MG63 (cell line): Measurements from ENCODE around the gene RBCK1. TPM values are rescaled to one million over a fixed set of nuclear protein-coding genes. Genes with fewer than 3 reads are reported as not detected.
"Not testable (repeated sequence)": the region's sequence is repeated elsewhere in the genome, so short reads cannot be mapped to it uniquely, and the experiment has no call there.

Source experiments
- DNase-seq: peaks from one replicate; pipeline ENCODE4 v3.0.0-alpha.2; 2020
- H3K27me3 ChIP-seq: fragments of 250-450 bp; sonication (Bioruptor Pico); 2 replicates; pipeline ENCODE4 v1.5.1; 2020; ENCODE audit warnings: mild to moderate bottlenecking, moderate library complexity
- H3K36me3 ChIP-seq: fragments of 250-450 bp; sonication (Bioruptor Pico); 2 replicates; pipeline ENCODE4 v1.5.1; 2020; ENCODE audit warnings: mild to moderate bottlenecking, moderate library complexity
- H3K4me3 ChIP-seq: fragments of 250-450 bp; sonication (Bioruptor Pico); 2 replicates; pipeline ENCODE4 v1.5.1; 2020; ENCODE audit warnings: mild to moderate bottlenecking, moderate library complexity
- H3K9me3 ChIP-seq: fragments of 250-450 bp; sonication (Bioruptor Pico); 2 replicates; pipeline ENCODE4 v1.5.1; 2020; ENCODE audit warnings: mild to moderate bottlenecking, moderate library complexity
- total RNA-seq: library from RNA; depleted of rRNA; stranded (reverse); fragments of >200 nt; shearing (Covaris generic); gene quantifications from 2 replicates; pipeline ENCODE4 v1.2.3, GENCODE V29; 2014; ENCODE audit warnings: low replicate concordance

Gene RBCK1
- total RNA-seq, 1 experiment from 2014 or later: 68.7 TPM

DNA sequence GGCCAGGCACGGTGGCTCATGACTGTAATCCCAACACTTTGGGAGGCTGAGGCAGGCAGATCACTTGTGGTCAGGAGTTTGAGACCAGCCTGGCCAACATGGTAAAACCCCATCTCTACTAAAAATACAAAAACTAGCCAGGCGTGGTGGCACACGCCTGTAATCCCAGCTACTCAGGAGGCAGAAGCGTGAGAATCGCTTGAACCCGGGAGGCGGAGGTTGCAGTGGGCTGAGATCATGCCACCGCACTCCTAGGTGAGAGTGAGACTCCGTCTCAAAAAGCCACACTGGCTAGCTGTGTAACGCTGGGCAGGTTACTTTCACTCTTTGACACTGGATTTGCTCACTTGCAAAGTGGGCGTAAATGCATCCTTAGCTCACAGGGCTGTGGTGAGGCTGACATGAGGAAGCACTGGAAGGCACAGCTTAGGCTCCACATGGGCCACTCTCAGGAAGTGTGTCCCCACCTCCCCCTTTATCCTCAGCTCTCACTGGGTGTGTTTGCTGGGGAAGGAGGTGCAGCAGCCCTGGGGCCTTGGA, 35.5 kb upstream of the RBCK1 start:
- not testable (repeated sequence) for H3K36me3 ChIP-seq, H3K4me3 ChIP-seq, DNase-seq, H3K9me3 ChIP-seq, H3K27me3 ChIP-seq

- no peak overlapping the region for H3K4me3 ChIP-seq
- no peaks in the 10 kb centered on the region for H3K9me3 ChIP-seq
- no peaks in the 10 kb centered on the region for H3K36me3 ChIP-seq
- DNase-seq: peak; percentile 15
- H3K27me3 ChIP-seq: no peaks in the 10 kb centered on the region
Observed at GRCh38 chr20:373171-373890, 34.8 kb upstream of the RBCK1 start.

GRCh38 chr20:375265-375889, 32.7 kb upstream of the RBCK1 start:
- no peaks in the 10 kb centered on the region for H3K9me3 ChIP-seq
- no peaks in the 10 kb centered on the region for H3K36me3 ChIP-seq
- DNase-seq: no peak
- H3K27me3 ChIP-seq: no peaks in the 10 kb centered on the region
- H3K4me3 ChIP-seq: no peak overlapping the region

GRCh38 chr20:376089-376488, 32.0 kb upstream of the RBCK1 start:
- no peaks in the 10 kb centered on the region for H3K27me3 ChIP-seq
- H3K4me3 ChIP-seq: no peak overlapping the region
- no peak for DNase-seq
- no peaks in the 10 kb centered on the region for H3K36me3 ChIP-seq
- no peaks in the 10 kb centered on the region for H3K9me3 ChIP-seq

GRCh38 chr20:376750-377149, 31.3 kb upstream of the RBCK1 start:
- no peaks in the 10 kb centered on the region for H3K27me3 ChIP-seq
- DNase-seq: no peak
- H3K9me3 ChIP-seq: no peaks in the 10 kb centered on the region
- no peak overlapping the region for H3K4me3 ChIP-seq
- H3K36me3 ChIP-seq: no peaks in the 10 kb centered on the region

DNA sequence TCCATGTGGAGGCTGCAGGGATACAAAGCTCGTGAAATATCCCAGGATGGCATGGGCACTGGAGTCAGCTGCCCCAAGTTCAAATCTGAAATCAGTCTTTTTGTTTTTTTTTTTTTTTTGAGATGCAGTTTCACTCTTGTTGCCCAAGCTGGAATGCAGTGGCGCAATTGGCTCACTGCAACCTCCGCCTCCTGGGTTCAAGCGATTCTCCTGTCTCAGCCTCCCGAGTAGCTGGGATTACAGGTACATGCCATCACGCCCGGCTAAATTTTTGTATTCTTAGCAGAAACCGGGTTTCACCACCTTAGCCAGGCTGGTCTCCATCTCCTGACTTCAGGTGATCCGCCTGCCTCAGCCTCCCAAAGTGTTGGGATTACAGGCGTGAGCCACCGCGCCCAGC, 30.5 kb upstream of the RBCK1 start:
- H3K27me3 ChIP-seq, DNase-seq, H3K9me3 ChIP-seq, H3K4me3 ChIP-seq, H3K36me3 ChIP-seq: not testable (repeated sequence)

DNA sequence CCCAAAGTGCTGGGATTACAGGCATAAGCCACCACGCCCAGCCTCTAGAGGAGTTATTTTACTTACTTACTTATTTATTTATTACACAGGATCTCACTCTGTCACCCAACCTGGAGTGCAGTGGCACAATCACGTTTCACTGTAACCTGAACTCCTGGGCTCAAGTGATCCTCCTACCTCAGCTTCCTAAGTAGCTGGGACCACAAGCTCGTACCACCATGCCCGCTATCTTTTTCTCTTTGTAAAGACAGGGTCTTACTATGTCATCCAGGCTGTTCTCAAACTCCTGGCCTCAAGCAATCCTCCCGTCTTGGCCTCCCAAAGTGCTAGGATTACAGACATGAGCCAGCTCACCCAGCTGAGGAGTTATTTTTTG, 29.1 kb upstream of the RBCK1 start:
- no peaks in the 10 kb centered on the region for H3K9me3 ChIP-seq
- no peaks in the 10 kb centered on the region for H3K36me3 ChIP-seq
- H3K27me3 ChIP-seq: no peaks in the 10 kb centered on the region
- DNase-seq: no peak
- no peak overlapping the region for H3K4me3 ChIP-seq

DNA sequence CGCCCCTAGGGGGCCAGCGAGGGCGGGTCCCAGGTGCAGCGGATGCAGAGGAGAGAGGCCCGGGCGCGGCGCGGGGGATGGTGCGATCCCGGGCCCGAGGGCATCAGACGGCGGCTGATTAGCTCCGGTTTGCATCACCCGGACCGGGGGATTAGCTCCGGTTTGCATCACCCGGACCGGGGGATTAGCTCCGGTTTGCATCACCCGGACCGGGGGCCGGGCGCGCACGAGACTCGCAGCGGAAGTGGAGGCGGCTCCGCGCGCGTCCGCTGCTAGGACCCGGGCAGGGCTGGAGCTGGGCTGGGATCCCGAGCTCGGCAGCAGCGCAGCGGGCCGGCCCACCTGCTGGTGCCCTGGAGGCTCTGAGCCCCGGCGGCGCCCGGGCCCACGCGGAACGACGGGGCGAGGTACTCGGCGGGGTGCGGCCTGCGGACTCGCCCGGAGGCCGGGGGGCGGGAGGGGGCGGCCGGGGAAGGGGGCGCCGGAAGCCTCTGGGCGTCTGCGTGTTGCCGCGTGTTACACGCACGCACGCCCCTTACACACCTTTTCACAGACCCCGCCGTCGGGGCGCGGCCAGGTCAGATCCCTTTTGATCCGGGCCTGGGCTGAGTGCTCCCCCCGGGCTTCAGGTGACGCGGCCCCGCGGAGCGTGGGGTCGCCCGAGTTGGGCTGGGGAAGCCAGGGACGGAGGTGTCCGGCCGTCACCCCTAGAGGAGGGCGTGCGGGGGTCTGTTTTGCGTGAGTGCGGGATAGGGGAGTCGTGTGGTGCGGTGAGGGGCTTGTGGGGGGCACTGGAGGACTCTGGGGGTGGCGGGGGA, 27.1 kb upstream of the RBCK1 start:
- H3K27me3 ChIP-seq: no peaks in the 10 kb centered on the region
- H3K36me3 ChIP-seq: no peaks in the 10 kb centered on the region
- H3K9me3 ChIP-seq: no peaks in the 10 kb centered on the region
- DNase-seq: peak; percentile 52
- peak overlapping the region; percentile 60 for H3K4me3 ChIP-seq

GRCh38 chr20:381581-382290, 26.4 kb upstream of the RBCK1 start:
- DNase-seq: peak; percentile 56
- Histone ChIP-seq H3K9me3 (no peaks in the 10 kb centered on the region), H3K36me3 (no peaks in the 10 kb centered on the region), H3K27me3 (no peaks in the 10 kb centered on the region), H3K4me3 (peak overlapping the region; percentile 60)

DNA sequence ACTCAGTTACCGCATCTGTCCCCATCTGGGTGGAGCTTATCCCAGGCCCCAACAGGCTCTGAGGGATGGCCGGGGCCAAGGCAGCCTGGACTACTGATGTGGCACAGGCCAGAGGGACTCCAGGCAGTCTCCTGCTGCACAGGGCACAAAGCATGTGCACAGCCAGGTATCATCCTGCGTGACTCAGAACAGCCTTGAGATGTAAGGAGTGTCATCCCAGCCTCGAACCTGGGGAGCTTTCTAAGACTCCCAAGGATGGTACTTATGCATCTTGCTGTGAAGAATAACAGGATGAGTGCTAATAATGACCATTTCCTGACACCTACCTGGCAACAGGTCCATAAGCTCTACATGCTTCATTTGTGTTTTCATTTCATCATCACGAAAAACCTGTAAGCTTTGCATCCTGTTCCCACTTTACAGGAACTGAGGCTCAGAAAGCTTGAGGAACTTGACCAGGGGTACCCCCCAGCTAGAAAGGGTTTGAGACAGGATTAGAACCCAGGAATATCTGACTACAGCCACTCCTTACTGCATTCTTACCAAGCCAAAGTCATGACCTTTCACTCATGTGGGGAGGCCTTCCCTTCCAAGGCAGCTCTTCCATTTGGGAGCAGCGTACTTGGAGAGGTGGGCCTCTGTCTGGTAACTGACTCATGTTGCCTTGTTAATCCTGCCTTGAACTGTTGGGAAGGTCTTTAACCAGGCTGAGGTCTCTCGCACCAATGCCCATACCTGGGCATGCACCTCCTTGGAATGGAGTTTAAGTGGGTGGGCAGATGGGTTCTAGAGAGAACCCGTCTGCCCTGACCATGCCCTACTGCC, 25.6 kb upstream of the RBCK1 start:
- no peak for DNase-seq
- no peaks in the 10 kb centered on the region for H3K27me3 ChIP-seq
- H3K9me3 ChIP-seq: no peaks in the 10 kb centered on the region

DNA sequence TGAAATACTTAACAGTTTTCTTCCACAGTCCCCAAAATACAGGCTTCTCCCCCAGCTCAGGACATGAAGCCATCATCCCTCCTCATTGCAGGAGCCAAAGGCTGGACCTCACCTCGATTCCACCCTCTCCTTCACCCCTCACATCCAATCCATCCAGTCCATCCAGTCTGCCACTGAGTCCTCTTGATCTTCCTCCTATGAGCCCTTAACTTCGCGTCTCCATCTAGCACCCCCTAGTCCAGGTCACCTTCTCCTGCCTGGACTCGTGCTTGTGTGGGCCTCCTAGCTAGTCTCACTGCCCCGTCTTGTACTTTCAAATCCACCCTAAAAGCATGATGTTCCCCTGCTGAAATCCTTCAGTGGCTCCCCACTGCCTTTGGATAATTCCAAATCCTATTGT, 24.2 kb upstream of the RBCK1 start:
- Histone ChIP-seq H3K36me3 (no peaks in the 10 kb centered on the region), H3K4me3 (no peak overlapping the region), H3K27me3 (no peaks in the 10 kb centered on the region), H3K9me3 (no peaks in the 10 kb centered on the region)
- DNase-seq: no peak

More for the DNA sequence above, 25.6 kb upstream of the RBCK1 start:
- Histone ChIP-seq H3K4me3 (0 out of 2 replicates have a peak overlapping the region, but pooled peaks have one; percentile 12), H3K36me3 (no peaks in the 10 kb centered on the region)

DNA sequence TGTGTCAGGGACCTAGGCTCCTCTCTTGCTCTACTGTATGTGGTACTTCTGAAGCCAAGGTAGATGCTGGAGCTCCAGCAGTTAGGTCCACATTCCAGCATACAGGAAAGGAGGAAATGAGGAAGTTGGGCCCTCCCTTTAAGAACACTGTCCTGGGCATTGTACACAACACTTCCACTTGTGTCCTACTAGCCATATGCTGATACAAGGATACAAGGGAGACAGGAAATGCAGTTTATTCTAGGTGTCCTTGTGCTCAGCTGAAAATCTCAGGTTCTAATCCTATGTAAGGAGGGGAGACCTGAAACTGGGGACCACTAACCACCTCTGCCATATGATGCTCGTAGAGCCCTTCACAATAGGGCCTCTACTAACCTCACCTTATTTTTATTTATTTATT, 23.4 kb upstream of the RBCK1 start:
- H3K4me3 ChIP-seq: no peak overlapping the region
- no peaks in the 10 kb centered on the region for H3K36me3 ChIP-seq
- no peaks in the 10 kb centered on the region for H3K9me3 ChIP-seq
- no peak for DNase-seq
- H3K27me3 ChIP-seq: no peaks in the 10 kb centered on the region

DNA sequence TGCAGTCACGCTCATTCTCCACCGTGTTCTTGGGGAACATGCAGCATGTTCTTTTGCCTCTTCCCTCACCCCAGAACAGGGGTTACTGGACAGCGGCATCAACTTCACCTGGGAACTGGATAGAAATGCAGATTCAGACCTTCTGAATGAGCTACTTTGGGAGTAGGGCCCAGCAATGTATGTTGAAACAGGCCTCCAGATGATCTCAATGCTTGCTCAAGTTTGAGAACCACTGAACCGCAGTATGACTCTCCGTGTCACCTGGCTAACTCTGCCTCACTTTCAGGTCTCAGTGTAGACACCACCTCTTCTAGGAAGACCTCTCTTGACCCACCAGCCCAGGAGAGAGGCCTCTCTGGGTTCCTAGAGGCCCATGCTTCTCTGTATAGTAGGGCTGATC, 22.7 kb upstream of the RBCK1 start:
- no peak for DNase-seq
- no peaks in the 10 kb centered on the region for H3K9me3 ChIP-seq
- no peak overlapping the region for H3K4me3 ChIP-seq
- no peaks in the 10 kb centered on the region for H3K27me3 ChIP-seq
- no peaks in the 10 kb centered on the region for H3K36me3 ChIP-seq

DNA sequence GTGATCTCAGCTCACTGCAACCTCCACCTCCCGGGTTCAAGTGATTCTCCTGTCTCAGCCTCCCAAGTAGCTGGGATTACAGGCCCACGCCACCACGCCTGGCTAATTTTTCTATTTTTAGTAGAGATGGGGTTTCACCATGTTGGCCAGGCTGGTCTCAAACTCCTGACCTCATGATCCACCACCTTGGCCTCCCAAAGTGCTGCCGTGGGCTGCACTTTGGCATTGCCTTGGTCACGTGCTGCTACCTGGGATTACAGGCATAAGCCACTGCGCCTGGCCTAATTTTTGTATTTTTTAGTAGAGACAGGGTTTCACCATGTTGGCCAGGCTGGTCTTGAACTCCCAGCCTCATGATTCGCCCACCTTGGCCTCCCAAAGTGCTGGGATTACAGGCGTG, 21.5 kb upstream of the RBCK1 start:
- H3K4me3 ChIP-seq, H3K27me3 ChIP-seq, DNase-seq, H3K36me3 ChIP-seq, H3K9me3 ChIP-seq: not testable (repeated sequence)

GRCh38 chr20:387520-387919, 20.6 kb upstream of the RBCK1 start:
- Histone ChIP-seq H3K4me3 (no peak overlapping the region), H3K27me3 (no peaks in the 10 kb centered on the region), H3K36me3 (no peaks in the 10 kb centered on the region), H3K9me3 (no peaks in the 10 kb centered on the region)
- DNase-seq: no peak
